ENCODE results near the gene PRRG1. TPM values are rescaled to one million over a fixed set of nuclear protein-coding genes. Genes with fewer than 3 reads are reported as not detected.
"Not testable (repeated sequence)": the region's sequence is repeated elsewhere in the genome, so short reads cannot be mapped to it uniquely, and the experiment has no call there.

PRRG1 gene
- polyA plus RNA-seq, 1 of the 3 experiments (the other 2 are of a cell fraction) = 3.0 TPM

GRCh38 chrX:37460285-37460684 lies 111.1 kb downstream of the PRRG1 start:
- DNase-seq = not testable (repeated sequence)

DNA sequence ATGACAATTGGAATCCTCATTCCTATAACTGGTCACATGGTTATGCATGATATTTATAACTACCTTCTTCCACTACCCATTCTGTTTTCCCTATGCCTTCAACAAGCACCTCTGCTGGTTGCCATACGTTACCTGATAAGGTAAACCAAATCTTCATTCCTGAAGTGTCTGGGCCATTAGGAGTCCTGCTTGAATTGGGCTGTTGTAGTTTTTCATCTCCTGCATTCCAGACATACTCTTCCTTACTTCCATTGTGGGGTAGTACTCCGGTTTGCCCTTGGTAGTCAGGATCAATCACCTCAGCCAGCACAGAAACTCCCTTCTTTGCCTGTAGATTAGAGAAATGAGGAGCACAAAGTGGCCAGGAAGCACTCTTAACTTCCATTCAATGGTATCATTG lies 113.2 kb downstream of the PRRG1 start:
- Histone ChIP-seq H4K20me1 (ENCODE audit: insufficient read depth) (no peaks in the 10 kb centered on the region), H3K4me1 (ENCODE audit: control insufficient read depth in 1 of 2, insufficient read depth in 2 of 2, low read depth in 1 of 2, low read length in 1 of 2) (no peaks in the 10 kb centered on the region), H3K36me3 (replicated peaks in 1 of 2; ENCODE audit: control insufficient read depth in 1 of 2, insufficient read depth in 2 of 2, low read length in 1 of 2) (no peaks in the 10 kb centered on the region), H3K4me2 (no peak overlapping the region), H3K4me3 (ENCODE audit: low read depth in 2 of 2, low read length in 1 of 2) (no peak overlapping the region), H3K9me3 (no peaks in the 10 kb centered on the region), H3K27ac (ENCODE audit: low read depth in 2 of 2, low read length in 1 of 2) (no peak overlapping the region), H3F3A (replicated peaks; ENCODE audit: insufficient read depth) (no peaks in the 10 kb centered on the region), H3K27me3 (ENCODE audit: insufficient read depth) (no peaks in the 10 kb centered on the region), H2AFZ (ENCODE audit: low read depth) (no peak overlapping the region), H3K79me2 (ENCODE audit: insufficient read depth) (no peaks in the 10 kb centered on the region), H3K9me2 (no peaks in the 10 kb centered on the region), H3K9ac (no peak overlapping the region)
- WGBS (ENCODE audit: low lambda C conversion rate) = 38% methylated on average over 2 of the region's 2 CpGs
- CTCF ChIA-PET = no interaction called here
- POLR2A ChIA-PET = no interaction called here
- TF ChIP-seq, protein P1, sequence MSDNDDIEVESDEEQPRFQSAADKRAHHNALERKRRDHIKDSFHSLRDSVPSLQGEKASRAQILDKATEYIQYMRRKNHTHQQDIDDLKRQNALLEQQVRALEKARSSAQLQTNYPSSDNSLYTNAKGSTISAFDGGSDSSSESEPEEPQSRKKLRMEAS (IDR thresholded peaks at IDR 0.05; ENCODE audit: low read depth) = no peak
- no peak for TF ChIP-seq EP300 (IDR thresholded peaks at IDR 0.05; ENCODE audit: borderline replicate concordance in 1 of 2, low read depth in 1 of 2, low read length in 1 of 2)
- TF ChIP-seq RFX5 (IDR thresholded peaks at IDR 0.05; ENCODE audit: low read length) = no peak
- no peak for TF ChIP-seq FOXM1 (IDR thresholded peaks at IDR 0.05; ENCODE audit: low read depth)
- TF ChIP-seq, protein P2, sequence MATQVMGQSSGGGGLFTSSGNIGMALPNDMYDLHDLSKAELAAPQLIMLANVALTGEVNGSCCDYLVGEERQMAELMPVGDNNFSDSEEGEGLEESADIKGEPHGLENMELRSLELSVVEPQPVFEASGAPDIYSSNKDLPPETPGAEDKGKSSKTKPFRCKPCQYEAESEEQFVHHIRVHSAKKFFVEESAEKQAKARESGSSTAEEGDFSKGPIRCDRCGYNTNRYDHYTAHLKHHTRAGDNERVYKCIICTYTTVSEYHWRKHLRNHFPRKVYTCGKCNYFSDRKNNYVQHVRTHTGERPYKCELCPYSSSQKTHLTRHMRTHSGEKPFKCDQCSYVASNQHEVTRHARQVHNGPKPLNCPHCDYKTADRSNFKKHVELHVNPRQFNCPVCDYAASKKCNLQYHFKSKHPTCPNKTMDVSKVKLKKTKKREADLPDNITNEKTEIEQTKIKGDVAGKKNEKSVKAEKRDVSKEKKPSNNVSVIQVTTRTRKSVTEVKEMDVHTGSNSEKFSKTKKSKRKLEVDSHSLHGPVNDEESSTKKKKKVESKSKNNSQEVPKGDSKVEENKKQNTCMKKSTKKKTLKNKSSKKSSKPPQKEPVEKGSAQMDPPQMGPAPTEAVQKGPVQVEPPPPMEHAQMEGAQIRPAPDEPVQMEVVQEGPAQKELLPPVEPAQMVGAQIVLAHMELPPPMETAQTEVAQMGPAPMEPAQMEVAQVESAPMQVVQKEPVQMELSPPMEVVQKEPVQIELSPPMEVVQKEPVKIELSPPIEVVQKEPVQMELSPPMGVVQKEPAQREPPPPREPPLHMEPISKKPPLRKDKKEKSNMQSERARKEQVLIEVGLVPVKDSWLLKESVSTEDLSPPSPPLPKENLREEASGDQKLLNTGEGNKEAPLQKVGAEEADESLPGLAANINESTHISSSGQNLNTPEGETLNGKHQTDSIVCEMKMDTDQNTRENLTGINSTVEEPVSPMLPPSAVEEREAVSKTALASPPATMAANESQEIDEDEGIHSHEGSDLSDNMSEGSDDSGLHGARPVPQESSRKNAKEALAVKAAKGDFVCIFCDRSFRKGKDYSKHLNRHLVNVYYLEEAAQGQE (IDR thresholded peaks at IDR 0.05; ENCODE audit: low read depth, low read length) = no peak
- no peak for TF ChIP-seq MEF2A (IDR thresholded peaks at IDR 0.05; ENCODE audit: borderline replicate concordance, low read depth)
- TF ChIP-seq TEAD4 (IDR thresholded peaks at IDR 0.05; ENCODE audit: borderline replicate concordance, insufficient read depth) = no peak
- DNase-seq = no peak

More at GRCh38 chrX:37460285-37460684, 111.1 kb downstream of the PRRG1 start:
- H3K9ac ChIP-seq; H3K4me1 ChIP-seq (ENCODE audit: control insufficient read depth in 1 of 2, insufficient read depth in 2 of 2, low read depth in 1 of 2, low read length in 1 of 2); H4K20me1 ChIP-seq (ENCODE audit: insufficient read depth); H2AFZ ChIP-seq (ENCODE audit: low read depth); H3K79me2 ChIP-seq (ENCODE audit: insufficient read depth); H3K36me3 ChIP-seq (replicated peaks in 1 of 2; ENCODE audit: control insufficient read depth in 1 of 2, insufficient read depth in 2 of 2, low read length in 1 of 2); POLR2A ChIA-PET; CTCF ChIA-PET; H3K4me3 ChIP-seq (ENCODE audit: low read depth in 2 of 2, low read length in 1 of 2); H3K9me2 ChIP-seq; H3F3A ChIP-seq (replicated peaks; ENCODE audit: insufficient read depth); H3K27ac ChIP-seq (ENCODE audit: low read depth in 2 of 2, low read length in 1 of 2); H3K4me2 ChIP-seq; H3K9me3 ChIP-seq; H3K27me3 ChIP-seq (ENCODE audit: insufficient read depth): not testable (repeated sequence)
- WGBS (ENCODE audit: low lambda C conversion rate) = 24% methylated on average over 5 of the region's 5 CpGs

- H3K9me3 ChIP-seq = no peaks in the 10 kb centered on the region
- no peak overlapping the region for H3K4me3 ChIP-seq (ENCODE audit: low read depth in 2 of 2, low read length in 1 of 2)
- DNase-seq = no peak
- ChIA-PET POLR2A (no interaction called here), CTCF (no interaction called here)
- no peaks in the 10 kb centered on the region for H3K36me3 ChIP-seq (replicated peaks in 1 of 2; ENCODE audit: control insufficient read depth in 1 of 2, insufficient read depth in 2 of 2, low read length in 1 of 2)
- H3K9me2 ChIP-seq = no peaks in the 10 kb centered on the region
- no peak overlapping the region for H2AFZ ChIP-seq (ENCODE audit: low read depth)
- WGBS (ENCODE audit: low lambda C conversion rate) = 24% methylated on average over 3 of the region's 3 CpGs
- H3K4me2 ChIP-seq = no peak overlapping the region
- no peaks in the 10 kb centered on the region for H4K20me1 ChIP-seq (ENCODE audit: insufficient read depth)
- no peaks in the 10 kb centered on the region for H3K79me2 ChIP-seq (ENCODE audit: insufficient read depth)
- no peak overlapping the region for H3K27ac ChIP-seq (ENCODE audit: low read depth in 2 of 2, low read length in 1 of 2)
- H3F3A ChIP-seq (replicated peaks; ENCODE audit: insufficient read depth) = no peaks in the 10 kb centered on the region
- H3K9ac ChIP-seq = no peak overlapping the region
- no peaks in the 10 kb centered on the region for H3K27me3 ChIP-seq (ENCODE audit: insufficient read depth)
- H3K4me1 ChIP-seq (ENCODE audit: control insufficient read depth in 1 of 2, insufficient read depth in 2 of 2, low read depth in 1 of 2, low read length in 1 of 2) = no peaks in the 10 kb centered on the region
- no peak for TF ChIP-seq JUND (IDR thresholded peaks at IDR 0.05)
- TF ChIP-seq NRF1 (IDR thresholded peaks at IDR 0.05; ENCODE audit: low read depth, low read length) = no peak
- no peak for TF ChIP-seq YY1 (IDR thresholded peaks at IDR 0.05; ENCODE audit: low read depth)
- TF ChIP-seq, protein P3, sequence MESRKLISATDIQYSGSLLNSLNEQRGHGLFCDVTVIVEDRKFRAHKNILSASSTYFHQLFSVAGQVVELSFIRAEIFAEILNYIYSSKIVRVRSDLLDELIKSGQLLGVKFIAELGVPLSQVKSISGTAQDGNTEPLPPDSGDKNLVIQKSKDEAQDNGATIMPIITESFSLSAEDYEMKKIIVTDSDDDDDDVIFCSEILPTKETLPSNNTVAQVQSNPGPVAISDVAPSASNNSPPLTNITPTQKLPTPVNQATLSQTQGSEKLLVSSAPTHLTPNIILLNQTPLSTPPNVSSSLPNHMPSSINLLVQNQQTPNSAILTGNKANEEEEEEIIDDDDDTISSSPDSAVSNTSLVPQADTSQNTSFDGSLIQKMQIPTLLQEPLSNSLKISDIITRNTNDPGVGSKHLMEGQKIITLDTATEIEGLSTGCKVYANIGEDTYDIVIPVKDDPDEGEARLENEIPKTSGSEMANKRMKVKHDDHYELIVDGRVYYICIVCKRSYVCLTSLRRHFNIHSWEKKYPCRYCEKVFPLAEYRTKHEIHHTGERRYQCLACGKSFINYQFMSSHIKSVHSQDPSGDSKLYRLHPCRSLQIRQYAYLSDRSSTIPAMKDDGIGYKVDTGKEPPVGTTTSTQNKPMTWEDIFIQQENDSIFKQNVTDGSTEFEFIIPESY (IDR thresholded peaks at IDR 0.05; ENCODE audit: borderline replicate concordance, low read depth) = no peak
- TF ChIP-seq RFX5 (IDR thresholded peaks at IDR 0.05; ENCODE audit: low read length) = no peak
- no peak for TF ChIP-seq MXI1 (IDR thresholded peaks at IDR 0.05; ENCODE audit: low read depth, low read length)
- TF ChIP-seq, protein P4, sequence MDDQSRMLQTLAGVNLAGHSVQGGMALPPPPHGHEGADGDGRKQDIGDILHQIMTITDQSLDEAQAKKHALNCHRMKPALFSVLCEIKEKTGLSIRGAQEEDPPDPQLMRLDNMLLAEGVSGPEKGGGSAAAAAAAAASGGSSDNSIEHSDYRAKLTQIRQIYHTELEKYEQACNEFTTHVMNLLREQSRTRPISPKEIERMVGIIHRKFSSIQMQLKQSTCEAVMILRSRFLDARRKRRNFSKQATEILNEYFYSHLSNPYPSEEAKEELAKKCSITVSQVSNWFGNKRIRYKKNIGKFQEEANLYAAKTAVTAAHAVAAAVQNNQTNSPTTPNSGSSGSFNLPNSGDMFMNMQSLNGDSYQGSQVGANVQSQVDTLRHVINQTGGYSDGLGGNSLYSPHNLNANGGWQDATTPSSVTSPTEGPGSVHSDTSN (IDR thresholded peaks at IDR 0.05) = no peak
- TF ChIP-seq FOSL2 (IDR thresholded peaks at IDR 0.05; ENCODE audit: borderline replicate concordance, low read depth) = no peak
- TF ChIP-seq MEF2A (IDR thresholded peaks at IDR 0.05; ENCODE audit: borderline replicate concordance, low read depth) = no peak
- TF ChIP-seq FOXM1 (IDR thresholded peaks at IDR 0.05; ENCODE audit: low read depth) = no peak
- no peak for TF ChIP-seq GATA2 (CRISPR knock-in tag; IDR thresholded peaks at IDR 0.05)
- TF ChIP-seq GABPA (IDR thresholded peaks at IDR 0.05; ENCODE audit: low read depth) = no peak
Observed at GRCh38 chrX:37468124-37468739, 119.1 kb downstream of the PRRG1 start.
